ENCODE data around the gene AUTS2.
"Not testable (repeated sequence)": the region's sequence is repeated elsewhere in the genome, so short reads cannot be mapped to it uniquely, and the experiment has no call there.

AUTS2 gene

GRCh38 chr7:70353330-70353945 lies 755.2 kb downstream of the AUTS2 start:
- DNase-seq (ENCODE audit: insufficient read length): no peak
- TF ChIP-seq POLR2A (IDR thresholded peaks at IDR 0.05; ENCODE audit: low read depth, low read length) (no peak), POLR2AphosphoS5 (IDR thresholded peaks at IDR 0.05; ENCODE audit: low read depth, low read length) (no peak), TAF1 (IDR thresholded peaks at IDR 0.05; ENCODE audit: borderline replicate concordance, low read depth, low read length) (no peak)
- FAIRE-seq: no peak

GRCh38 chr7:70353946-70354335 lies 755.7 kb downstream of the AUTS2 start:
- no peak for FAIRE-seq

DNA sequence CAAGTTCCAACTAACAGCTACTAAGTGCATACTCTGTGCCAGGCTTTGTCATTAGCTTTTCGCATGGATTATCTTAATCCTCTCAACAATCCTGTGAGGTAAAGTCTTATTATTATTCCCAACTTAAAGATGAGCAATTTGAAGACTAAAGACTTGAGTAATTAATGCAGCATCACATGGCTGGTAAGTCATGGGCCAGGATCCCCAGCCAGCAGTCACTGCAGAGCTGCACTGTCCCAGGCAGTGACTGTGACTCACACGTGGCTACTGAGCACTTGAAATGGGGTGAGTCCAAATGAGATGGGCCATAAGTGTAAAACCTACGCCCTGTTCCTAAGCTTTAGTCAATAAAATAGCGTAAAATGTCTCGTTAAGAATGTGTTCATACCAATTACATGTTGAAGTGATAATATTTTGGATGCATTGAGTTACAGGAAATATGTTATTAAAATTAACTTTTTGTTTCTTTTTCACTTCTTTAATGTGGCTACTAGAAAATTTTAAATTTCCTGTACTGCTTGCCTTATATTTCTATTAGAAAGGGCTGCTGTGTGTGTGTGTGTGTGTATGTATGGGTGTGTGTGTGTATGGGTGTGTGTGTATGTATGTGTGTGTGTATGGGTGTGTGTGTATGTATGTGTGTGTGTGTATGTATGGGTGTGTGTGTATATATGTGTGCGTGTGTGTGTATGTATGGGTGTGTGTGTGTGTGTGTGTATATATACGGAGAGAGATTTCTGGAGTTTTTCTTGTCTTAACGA lies 756.3 kb downstream of the AUTS2 start:
- DNase-seq (ENCODE audit: insufficient read length): no peak
- FAIRE-seq: no peak
- no peak for TF ChIP-seq POLR2A (IDR thresholded peaks at IDR 0.05; ENCODE audit: low read depth, low read length)
- TF ChIP-seq TAF1 (IDR thresholded peaks at IDR 0.05; ENCODE audit: borderline replicate concordance, low read depth, low read length): no peak
- TF ChIP-seq POLR2AphosphoS5 (IDR thresholded peaks at IDR 0.05; ENCODE audit: low read depth, low read length): no peak

More at GRCh38 chr7:70353946-70354335, 755.7 kb downstream of the AUTS2 start:
- TF ChIP-seq TAF1 (IDR thresholded peaks at IDR 0.05; ENCODE audit: borderline replicate concordance, low read depth, low read length) (no peak), POLR2AphosphoS5 (IDR thresholded peaks at IDR 0.05; ENCODE audit: low read depth, low read length) (no peak)
- DNase-seq (ENCODE audit: insufficient read length): no peak

GRCh38 chr7:70355198-70356020 lies 757.1 kb downstream of the AUTS2 start:
- TF ChIP-seq POLR2A (IDR thresholded peaks at IDR 0.05; ENCODE audit: low read depth, low read length) (no peak), TAF1 (IDR thresholded peaks at IDR 0.05; ENCODE audit: borderline replicate concordance, low read depth, low read length) (no peak), POLR2AphosphoS5 (IDR thresholded peaks at IDR 0.05; ENCODE audit: low read depth, low read length) (no peak)
- DNase-seq (ENCODE audit: insufficient read length) (no peak), FAIRE-seq (no peak)

DNA sequence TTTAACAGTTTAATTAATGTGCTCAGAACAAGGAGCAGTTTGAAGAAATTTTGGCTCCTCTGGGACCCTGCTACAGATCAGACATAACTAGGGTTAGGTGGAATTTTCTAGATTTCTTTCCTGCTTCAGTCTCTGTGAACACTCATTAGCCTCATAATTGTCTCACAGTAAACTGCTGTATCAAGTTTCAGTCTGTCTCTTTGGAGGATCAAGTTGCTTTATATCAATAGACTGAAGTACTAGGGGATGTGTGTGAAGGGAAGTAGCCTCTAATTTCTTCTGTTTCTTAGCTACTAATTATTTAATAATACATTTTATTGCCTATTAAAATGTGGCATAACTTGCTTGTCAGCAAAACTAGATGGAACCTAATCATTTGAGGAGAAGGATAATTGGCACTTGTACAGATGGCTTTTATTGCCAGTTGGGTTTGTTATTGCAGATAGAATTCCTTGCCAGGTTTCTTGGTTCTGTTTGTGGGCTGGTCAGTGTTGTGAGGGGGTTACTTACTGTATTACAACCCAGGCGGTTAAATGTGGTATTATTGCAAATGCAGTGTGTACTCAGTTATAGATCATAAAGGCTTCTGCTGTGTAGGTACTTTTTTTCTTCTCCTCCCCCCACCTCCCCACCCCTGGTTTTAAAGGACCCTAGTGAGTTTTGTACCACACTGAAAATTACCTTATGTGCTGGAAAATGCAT lies 758.0 kb downstream of the AUTS2 start:
- TF ChIP-seq TAF1 (IDR thresholded peaks at IDR 0.05; ENCODE audit: borderline replicate concordance, low read depth, low read length): no peak
- TF ChIP-seq POLR2A (IDR thresholded peaks at IDR 0.05; ENCODE audit: low read depth, low read length): no peak
- no peak for TF ChIP-seq POLR2AphosphoS5 (IDR thresholded peaks at IDR 0.05; ENCODE audit: low read depth, low read length)

GRCh38 chr7:70356787-70357328 lies 758.6 kb downstream of the AUTS2 start:
- DNase-seq (ENCODE audit: insufficient read length): no peak
- no peak for FAIRE-seq

More for the DNA sequence above, 758.0 kb downstream of the AUTS2 start:
- no peak for FAIRE-seq
- DNase-seq (ENCODE audit: insufficient read length): no peak

DNA sequence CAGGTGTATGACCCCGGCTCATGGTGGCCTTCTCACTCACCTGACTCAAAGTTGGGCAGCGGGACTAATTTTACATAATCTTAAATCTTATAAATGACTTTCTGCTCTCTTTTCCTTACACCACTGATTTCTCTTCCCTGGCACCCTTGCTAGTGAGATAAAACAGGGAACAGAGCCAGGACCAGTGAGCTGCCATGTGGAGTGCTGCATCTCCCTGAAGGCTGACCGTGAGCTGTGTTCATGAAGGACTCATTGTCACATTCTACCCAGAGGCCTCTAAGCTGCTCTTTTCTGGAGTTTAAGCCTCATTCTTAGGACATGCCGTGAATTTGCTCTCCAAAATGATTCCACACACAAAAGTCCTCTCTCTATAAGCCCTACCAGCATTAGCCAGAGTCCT lies 762.3 kb downstream of the AUTS2 start:
- no peak for FAIRE-seq
- DNase-seq (ENCODE audit: insufficient read length): no peak
- TF ChIP-seq POLR2A (IDR thresholded peaks at IDR 0.05; ENCODE audit: low read depth, low read length) (no peak), TAF1 (IDR thresholded peaks at IDR 0.05; ENCODE audit: borderline replicate concordance, low read depth, low read length) (no peak), POLR2AphosphoS5 (IDR thresholded peaks at IDR 0.05; ENCODE audit: low read depth, low read length) (no peak)

More at GRCh38 chr7:70356787-70357328, 758.6 kb downstream of the AUTS2 start:
- TF ChIP-seq POLR2AphosphoS5 (IDR thresholded peaks at IDR 0.05; ENCODE audit: low read depth, low read length): no peak
- TF ChIP-seq POLR2A (IDR thresholded peaks at IDR 0.05; ENCODE audit: low read depth, low read length): no peak
- no peak for TF ChIP-seq TAF1 (IDR thresholded peaks at IDR 0.05; ENCODE audit: borderline replicate concordance, low read depth, low read length)

DNA sequence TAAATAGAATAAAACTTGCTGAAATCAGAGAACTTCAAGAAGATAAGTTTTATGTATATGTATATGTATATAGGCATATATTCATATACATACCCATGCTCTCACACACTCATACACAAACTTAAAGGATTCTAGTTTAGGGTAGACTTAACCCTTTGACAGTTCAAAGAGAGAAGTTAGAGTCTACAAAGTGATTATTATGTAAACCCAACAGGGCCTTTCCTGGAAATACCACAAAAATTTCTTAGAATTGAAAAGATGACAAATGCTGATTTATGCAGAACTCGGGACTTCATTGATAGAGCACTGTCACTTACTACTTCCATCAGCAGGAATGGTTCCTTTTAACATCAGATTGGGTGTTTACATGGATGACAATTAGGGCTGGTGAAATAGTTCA lies 763.5 kb downstream of the AUTS2 start:
- DNase-seq (ENCODE audit: insufficient read length) (no peak), FAIRE-seq (no peak)
- TF ChIP-seq POLR2A (IDR thresholded peaks at IDR 0.05; ENCODE audit: low read depth, low read length): no peak
- no peak for TF ChIP-seq POLR2AphosphoS5 (IDR thresholded peaks at IDR 0.05; ENCODE audit: low read depth, low read length)
- TF ChIP-seq TAF1 (IDR thresholded peaks at IDR 0.05; ENCODE audit: borderline replicate concordance, low read depth, low read length): no peak

GRCh38 chr7:70364393-70364792 lies 766.1 kb downstream of the AUTS2 start:
- not testable (repeated sequence) for DNase-seq (ENCODE audit: insufficient read length); FAIRE-seq

- TF ChIP-seq POLR2AphosphoS5 (IDR thresholded peaks at IDR 0.05; ENCODE audit: low read depth, low read length) (no peak), TAF1 (IDR thresholded peaks at IDR 0.05; ENCODE audit: borderline replicate concordance, low read depth, low read length) (no peak), POLR2A (IDR thresholded peaks at IDR 0.05; ENCODE audit: low read depth, low read length) (no peak)
- FAIRE-seq: no peak
Observed at GRCh38 chr7:70371652-70372051, 773.4 kb downstream of the AUTS2 start.

More at GRCh38 chr7:70371652-70372051, 773.4 kb downstream of the AUTS2 start:
- DNase-seq (ENCODE audit: insufficient read length): no peak
